Fibroblast of lung (primary cell): ENCODE results near the gene MSANTD1. TPM values are rescaled to one million over a fixed set of nuclear protein-coding genes. Genes with fewer than 3 reads are reported as not detected.
A peak's percentile ranks its signal among the peaks of the same experiment; 100 is the strongest.

Source experiments
- DNase-seq, 2 donors: peaks; one replicate each; pipeline versions ENCODE4 v3.0.0 to v3.0.0-alpha.2; 2010; ENCODE audit warnings: low read depth in 2 of 2
- H2AFZ ChIP-seq: 2 replicates; pipeline ENCODE4 v1.5.1; 2012; ENCODE audit warnings: low read length, control low read depth, inconsistent platforms
- H3K27ac ChIP-seq: 2 replicates; pipeline ENCODE4 v1.5.1; 2011; ENCODE audit warnings: low read length, control low read depth; ENCODE audit not compliant: insufficient read depth
- H3K27me3 ChIP-seq: 2 replicates; pipeline ENCODE4 v1.5.1; 2011; ENCODE audit warnings: mild to moderate bottlenecking, low read length; ENCODE audit not compliant: control insufficient read depth, insufficient read depth
- H3K36me3 ChIP-seq: 2 replicates; pipeline ENCODE4 v1.5.1; 2011; ENCODE audit warnings: low read length; ENCODE audit not compliant: control insufficient read depth, insufficient read depth
- H3K4me1 ChIP-seq: 2 replicates; pipeline ENCODE4 v1.5.1; 2011; ENCODE audit warnings: low read length; ENCODE audit not compliant: control insufficient read depth, insufficient read depth; ENCODE audit errors: extremely low read depth
- H3K4me2 ChIP-seq: 2 replicates; pipeline ENCODE4 v1.5.1; 2011; ENCODE audit warnings: low read length, control low read depth; ENCODE audit not compliant: insufficient read depth; ENCODE audit errors: extremely low read depth
- H3K4me3 ChIP-seq, 4 experiments: fragments of 200-600 bp in 1 of 4; sonication (generic) in 1 of 4; replicated peaks in 1 of 4; 2 replicates each; pipeline ENCODE4 v1.5.1; 2011 to 2016; ENCODE audit warnings: low read length in 4 of 4, low read depth in 3 of 4, mild to moderate bottlenecking in 3 of 4, control low read depth in 2 of 4, inconsistent platforms in 1 of 4, mixed read lengths in 1 of 4; ENCODE audit not compliant: insufficient read depth in 1 of 4; ENCODE audit errors: control extremely low read depth in 1 of 4
- H3K79me2 ChIP-seq: 2 replicates; pipeline ENCODE4 v1.5.1; 2012; ENCODE audit warnings: mild to moderate bottlenecking, low read length, inconsistent platforms; ENCODE audit not compliant: control insufficient read depth, insufficient read depth
- H3K9ac ChIP-seq: 2 replicates; pipeline ENCODE4 v1.5.1; 2011; ENCODE audit warnings: mild to moderate bottlenecking, low read length, control low read depth; ENCODE audit not compliant: insufficient read depth
- H3K9me3 ChIP-seq: 2 replicates; pipeline ENCODE4 v1.5.1; 2012; ENCODE audit warnings: low read depth, low read length; ENCODE audit not compliant: control insufficient read depth, insufficient read depth
- H4K20me1 ChIP-seq: 2 replicates; pipeline ENCODE4 v1.5.1; 2011; ENCODE audit warnings: low read length; ENCODE audit not compliant: control insufficient read depth, insufficient read depth; ENCODE audit errors: extremely low read depth
- EZH2 ChIP-seq: IDR thresholded peaks from 2 replicates; pipeline ENCODE4 v1.5.1; 2012; ENCODE audit warnings: low read length, control low read depth, mild to moderate bottlenecking; ENCODE audit errors: missing control alignments
- polyA plus RNA-seq, 2 donors: library from polyadenylated mRNA; depleted of rRNA in 1 of 2; stranded (reverse) in 1 of 2; unstranded in 1 of 2; fragments of >200 nt; gene quantifications; 2 replicates each; pipeline ENCODE4 v1.2.1, GENCODE V29; 2011 to 2012; ENCODE audit warnings: missing spikeins in 1 of 2
- total RNA-seq: library from RNA; depleted of rRNA; stranded (reverse); fragments of >200 nt; gene quantifications from 2 replicates; pipeline ENCODE4 v1.2.1, GENCODE V29; 2014
- TF ChIP-seq, protein P1 (sequence below), 2 donors: IDR thresholded peaks in 1 of 2; conservative IDR thresholded peaks in 1 of 2; 1 replicate in 1 of 2; 2 replicates in 1 of 2; pipeline ENCODE4 v1.5.1; 2011 to 2012; ENCODE audit warnings: low read length in 2 of 2, control low read depth in 1 of 2, inconsistent platforms in 1 of 2, low read depth in 1 of 2, mild to moderate bottlenecking in 1 of 2

The MSANTD1 gene
- total and polyA plus RNA-seq, 2 donors (not counting 1 experiment from before 2014, with no cell fraction given), result 0.50 TPM; not detected in 1

GRCh38 chr4:3304831-3305609 lies 56.1 kb downstream of the MSANTD1 start:
- Histone ChIP-seq H3K4me1 (peaks cover 19% of the 10 kb centered on the region), H3K79me2 (peaks cover 35% of the 10 kb centered on the region), H3K4me3 (no peak overlapping the region), H3K36me3 (no peaks in the 10 kb centered on the region), H4K20me1 (no peaks in the 10 kb centered on the region), H2AFZ (peak overlapping the region; percentile 17), H3K27ac (peak overlapping the region; percentile 22), H3K4me2 (peak overlapping the region; percentile 87), H3K27me3 (no peaks in the 10 kb centered on the region), H3K9ac (no peak overlapping the region), H3K9me3 (no peaks in the 10 kb centered on the region)
- no peak for TF ChIP-seq EZH2
- TF ChIP-seq, protein P1, sequence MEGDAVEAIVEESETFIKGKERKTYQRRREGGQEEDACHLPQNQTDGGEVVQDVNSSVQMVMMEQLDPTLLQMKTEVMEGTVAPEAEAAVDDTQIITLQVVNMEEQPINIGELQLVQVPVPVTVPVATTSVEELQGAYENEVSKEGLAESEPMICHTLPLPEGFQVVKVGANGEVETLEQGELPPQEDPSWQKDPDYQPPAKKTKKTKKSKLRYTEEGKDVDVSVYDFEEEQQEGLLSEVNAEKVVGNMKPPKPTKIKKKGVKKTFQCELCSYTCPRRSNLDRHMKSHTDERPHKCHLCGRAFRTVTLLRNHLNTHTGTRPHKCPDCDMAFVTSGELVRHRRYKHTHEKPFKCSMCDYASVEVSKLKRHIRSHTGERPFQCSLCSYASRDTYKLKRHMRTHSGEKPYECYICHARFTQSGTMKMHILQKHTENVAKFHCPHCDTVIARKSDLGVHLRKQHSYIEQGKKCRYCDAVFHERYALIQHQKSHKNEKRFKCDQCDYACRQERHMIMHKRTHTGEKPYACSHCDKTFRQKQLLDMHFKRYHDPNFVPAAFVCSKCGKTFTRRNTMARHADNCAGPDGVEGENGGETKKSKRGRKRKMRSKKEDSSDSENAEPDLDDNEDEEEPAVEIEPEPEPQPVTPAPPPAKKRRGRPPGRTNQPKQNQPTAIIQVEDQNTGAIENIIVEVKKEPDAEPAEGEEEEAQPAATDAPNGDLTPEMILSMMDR (conservative IDR thresholded peaks at IDR 0.05 in 1 of 2, IDR thresholded peaks at IDR 0.05 in 1 of 2; ENCODE audit: low read depth in 1 of 2, low read length in 2 of 2), result no peak
- peak; percentile 43 to 57 for DNase-seq

DNA sequence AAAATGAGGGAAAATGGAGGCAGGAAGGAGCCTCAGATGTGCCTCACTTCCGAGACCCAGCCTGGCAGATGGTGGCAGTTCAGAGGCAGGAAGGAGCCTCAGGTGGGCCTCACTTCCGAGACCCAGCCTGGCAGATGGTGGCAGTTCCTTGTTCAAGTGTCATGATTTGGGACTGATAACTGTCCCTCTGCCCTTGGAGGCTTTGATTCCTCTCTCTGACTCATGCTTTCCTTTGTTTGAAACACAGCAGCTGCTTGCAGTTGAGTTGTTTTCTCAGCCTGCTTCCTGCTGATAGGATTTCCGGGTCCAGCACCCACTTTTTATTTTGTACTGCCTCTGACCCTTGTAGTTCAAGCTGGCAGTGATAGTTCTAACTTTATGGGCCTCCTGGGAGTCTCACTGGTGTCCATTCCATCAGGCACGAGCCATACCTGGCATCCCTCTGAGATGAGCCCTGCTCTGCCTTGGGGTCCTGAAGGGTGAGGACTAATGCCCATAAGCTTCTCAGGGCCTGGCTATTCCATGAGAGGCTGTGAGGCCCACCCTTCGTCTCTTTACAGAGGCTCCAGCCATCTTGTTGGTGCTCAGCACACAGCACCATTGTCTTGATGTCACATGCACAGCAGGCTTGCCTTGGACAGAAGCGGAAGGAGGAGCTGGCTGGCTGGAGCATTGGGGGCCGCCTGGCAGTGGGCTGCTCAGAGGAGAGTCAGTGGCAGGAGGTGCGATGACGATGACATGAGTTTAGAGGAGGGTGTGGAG lies 56.8 kb downstream of the MSANTD1 start:
- Histone ChIP-seq H3K4me2 (peak overlapping the region; percentile 28), H3K4me1 (peaks cover 19% of the 10 kb centered on the region)

More for the DNA sequence above, 56.8 kb downstream of the MSANTD1 start:
- Histone ChIP-seq H3K4me3 (no peak overlapping the region), H2AFZ (no peak overlapping the region), H3K79me2 (peaks cover 31% of the 10 kb centered on the region), H3K27ac (peak overlapping the region; percentile 32), H3K36me3 (no peaks in the 10 kb centered on the region), H4K20me1 (no peaks in the 10 kb centered on the region), H3K27me3 (no peaks in the 10 kb centered on the region), H3K9ac (no peak overlapping the region), H3K9me3 (no peaks in the 10 kb centered on the region)
- TF ChIP-seq EZH2, result no peak
- TF ChIP-seq, protein P1 (conservative IDR thresholded peaks at IDR 0.05 in 1 of 2, IDR thresholded peaks at IDR 0.05 in 1 of 2; ENCODE audit: low read depth in 1 of 2, low read length in 2 of 2), result no peak
- peak in 1 of 2 donors; percentile 41 for DNase-seq

Other genes starting within 250 kb of the MSANTD1 start
- gene HTT-AS, start 174.6 kb upstream of the MSANTD1 start, total RNA-seq, result not detected in 2 replicates
- not detected in 2 replicates for gene HTT-AS, start 174.6 kb upstream of the MSANTD1 start, polyA plus RNA-seq
- 41.8 and 52.9 TPM in 2 replicates for gene HTT, start 174.5 kb upstream of the MSANTD1 start, total RNA-seq
- 13.2 and 19.2 TPM in 2 replicates for gene HTT, start 174.5 kb upstream of the MSANTD1 start, polyA plus RNA-seq
- 15.7 and 21.1 TPM in 2 replicates for gene RGS12, start 43.9 kb downstream of the MSANTD1 start, total RNA-seq
- gene RGS12, start 43.9 kb downstream of the MSANTD1 start, polyA plus RNA-seq, result 5.1 and 19.7 TPM in 2 replicates
- under 0.01 and 0.33 TPM in 2 replicates for gene HGFAC, start 192.8 kb downstream of the MSANTD1 start, total RNA-seq
- gene HGFAC, start 192.8 kb downstream of the MSANTD1 start, polyA plus RNA-seq, result not detected in 2 replicates
- under 0.01 and 0.17 TPM in 2 replicates for gene DOK7, start 214.1 kb downstream of the MSANTD1 start, total RNA-seq
- gene DOK7, start 214.1 kb downstream of the MSANTD1 start, polyA plus RNA-seq, result not detected in 2 replicates